Parathyroid adenoma (tissue), 2 donors: ENCODE results near the gene NTN3.
"Not testable (repeated sequence)": the region's sequence is repeated elsewhere in the genome, so short reads cannot be mapped to it uniquely, and the experiment has no call there.

ENCODE experiments used
- H2AFZ ChIP-seq: fragments of 300-600 bp; sonication (generic); one replicate; pipeline ENCODE4 v1.7.0; 2017; ENCODE audit warnings: antibody characterized with exemption, mild to moderate bottlenecking
- H3K27ac ChIP-seq: fragments of 300-600 bp; sonication (generic); one replicate; pipeline ENCODE4 v1.7.0; 2017
- H3K27me3 ChIP-seq: fragments of 300-600 bp; sonication (generic); one replicate; pipeline ENCODE4 v1.7.0; 2017; ENCODE audit warnings: low read length; ENCODE audit not compliant: control insufficient read depth, insufficient read depth
- H3K36me3 ChIP-seq: fragments of 300-600 bp; sonication (generic); one replicate; pipeline ENCODE4 v1.7.0; 2017; ENCODE audit warnings: low read length; ENCODE audit not compliant: control insufficient read depth, insufficient read depth
- H3K4me1 ChIP-seq: fragments of 300-600 bp; sonication (generic); one replicate; pipeline ENCODE4 v1.7.0; 2017; ENCODE audit warnings: control low read depth
- H3K4me2 ChIP-seq: fragments of 300-600 bp; sonication (generic); one replicate; pipeline ENCODE4 v1.7.0; 2017; ENCODE audit warnings: low read length
- H3K4me3 ChIP-seq: fragments of 300-600 bp; sonication (generic); one replicate; pipeline ENCODE4 v1.7.0; 2017; ENCODE audit warnings: low read depth, low read length
- H3K79me2 ChIP-seq: fragments of 300-600 bp; sonication (generic); one replicate; pipeline ENCODE4 v1.7.0; 2017; ENCODE audit warnings: control low read depth
- H3K9ac ChIP-seq: fragments of 300-600 bp; sonication (generic); one replicate; pipeline ENCODE4 v1.7.0; 2017; ENCODE audit warnings: mild to moderate bottlenecking
- H3K9me3 ChIP-seq: fragments of 300-600 bp; sonication (generic); one replicate; pipeline ENCODE4 v1.7.0; 2017; ENCODE audit warnings: low read length; ENCODE audit not compliant: control insufficient read depth
- TF ChIP-seq, protein P1 (sequence below): fragments of 300-600 bp; sonication (generic); IDR thresholded peaks from one replicate; pipeline ENCODE4 v1.7.0; 2017; ENCODE audit warnings: antibody characterized with exemption, mild to moderate bottlenecking
- donor health status: primary hyperparathyroidism.

Gene NTN3

DNA sequence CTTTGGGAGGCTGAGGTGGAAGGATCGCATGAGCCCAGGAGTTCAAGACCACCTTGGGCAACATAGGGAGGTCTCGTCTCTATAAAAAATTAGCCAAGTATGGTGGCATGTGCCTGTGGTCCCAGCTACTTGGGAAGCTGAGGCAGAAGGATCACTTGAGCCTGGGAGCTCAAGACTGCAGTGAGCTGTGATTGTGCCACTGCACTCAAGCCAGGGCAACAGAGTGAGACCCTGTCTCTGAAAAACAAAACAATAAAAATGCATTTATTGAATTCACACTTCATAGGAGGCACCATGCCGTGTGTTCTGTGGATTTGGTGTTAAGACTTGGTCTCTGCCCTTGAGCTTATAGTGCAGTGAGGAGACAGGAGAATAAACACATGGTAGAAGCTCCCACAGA is 6.2 kb downstream of the NTN3 start:
- Histone ChIP-seq H2AFZ (no peak overlapping the region), H3K4me3 (no peak overlapping the region), H3K9ac (no peak overlapping the region), H3K4me2 (no peak overlapping the region), H3K9me3 (no peaks in the 10 kb centered on the region), H3K27me3 (no peaks in the 10 kb centered on the region), H3K4me1 (peaks cover 5% of the 10 kb centered on the region), H3K36me3 (no peaks in the 10 kb centered on the region), H3K27ac (no peak overlapping the region), H3K79me2 (peaks cover 2% of the 10 kb centered on the region)
- TF ChIP-seq, protein P1, sequence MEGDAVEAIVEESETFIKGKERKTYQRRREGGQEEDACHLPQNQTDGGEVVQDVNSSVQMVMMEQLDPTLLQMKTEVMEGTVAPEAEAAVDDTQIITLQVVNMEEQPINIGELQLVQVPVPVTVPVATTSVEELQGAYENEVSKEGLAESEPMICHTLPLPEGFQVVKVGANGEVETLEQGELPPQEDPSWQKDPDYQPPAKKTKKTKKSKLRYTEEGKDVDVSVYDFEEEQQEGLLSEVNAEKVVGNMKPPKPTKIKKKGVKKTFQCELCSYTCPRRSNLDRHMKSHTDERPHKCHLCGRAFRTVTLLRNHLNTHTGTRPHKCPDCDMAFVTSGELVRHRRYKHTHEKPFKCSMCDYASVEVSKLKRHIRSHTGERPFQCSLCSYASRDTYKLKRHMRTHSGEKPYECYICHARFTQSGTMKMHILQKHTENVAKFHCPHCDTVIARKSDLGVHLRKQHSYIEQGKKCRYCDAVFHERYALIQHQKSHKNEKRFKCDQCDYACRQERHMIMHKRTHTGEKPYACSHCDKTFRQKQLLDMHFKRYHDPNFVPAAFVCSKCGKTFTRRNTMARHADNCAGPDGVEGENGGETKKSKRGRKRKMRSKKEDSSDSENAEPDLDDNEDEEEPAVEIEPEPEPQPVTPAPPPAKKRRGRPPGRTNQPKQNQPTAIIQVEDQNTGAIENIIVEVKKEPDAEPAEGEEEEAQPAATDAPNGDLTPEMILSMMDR, result no peak

DNA sequence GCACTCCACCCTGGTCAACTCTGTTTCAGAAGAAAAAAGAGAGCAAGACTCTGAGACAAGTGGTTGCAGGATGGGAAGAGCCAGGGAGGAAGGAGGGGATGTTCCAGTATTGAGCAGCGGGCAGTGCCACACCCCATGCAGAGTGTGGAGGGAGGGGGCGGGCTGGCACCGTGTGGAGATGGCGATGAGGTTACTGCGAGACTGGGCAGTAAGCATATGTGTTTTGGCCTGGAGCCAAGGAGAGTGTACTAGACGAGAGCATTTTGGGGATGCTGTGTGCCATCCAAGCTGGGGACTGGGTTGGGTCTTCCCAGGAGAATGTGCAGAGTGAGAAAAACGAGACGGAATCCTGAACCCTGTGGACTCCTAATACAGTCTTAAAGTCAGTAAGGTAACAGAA is 7.2 kb downstream of the NTN3 start:
- H3K4me1 ChIP-seq, result peaks cover 5% of the 10 kb centered on the region
- TF ChIP-seq, protein P1, result no peak
- peaks cover 2% of the 10 kb centered on the region for H3K79me2 ChIP-seq
- H3K36me3 ChIP-seq, result no peaks in the 10 kb centered on the region
- no peak overlapping the region for H3K9ac ChIP-seq
- no peaks in the 10 kb centered on the region for H3K9me3 ChIP-seq
- no peaks in the 10 kb centered on the region for H3K27me3 ChIP-seq
- H3K4me3 ChIP-seq, result no peak overlapping the region
- no peak overlapping the region for H2AFZ ChIP-seq
- no peak overlapping the region for H3K4me2 ChIP-seq
- no peak overlapping the region for H3K27ac ChIP-seq

DNA sequence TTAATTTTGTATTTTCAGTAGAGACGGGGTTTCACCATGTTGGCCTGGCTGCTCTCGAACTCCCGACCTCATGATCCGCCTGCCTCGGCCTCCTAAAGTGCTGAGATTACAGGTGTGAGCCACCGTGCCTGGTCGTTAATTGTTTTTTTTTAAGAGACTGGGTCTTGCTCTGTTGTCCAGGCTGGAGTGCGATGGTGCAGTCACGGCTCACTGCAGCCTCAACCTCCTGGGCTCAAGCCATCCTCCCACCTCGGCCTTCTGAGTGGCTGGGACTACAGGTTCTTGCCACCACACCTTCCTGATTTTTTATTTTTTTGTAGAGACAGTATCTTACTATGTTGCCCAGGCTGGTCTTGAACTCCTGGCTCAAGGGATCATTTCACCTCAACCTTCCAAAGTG is 8.9 kb downstream of the NTN3 start:
- not testable (repeated sequence) for H3K36me3 ChIP-seq, H3K27me3 ChIP-seq, H3K79me2 ChIP-seq, H3K9me3 ChIP-seq, H2AFZ ChIP-seq, H3K4me2 ChIP-seq, H3K27ac ChIP-seq, H3K4me3 ChIP-seq, H3K9ac ChIP-seq, H3K4me1 ChIP-seq

DNA sequence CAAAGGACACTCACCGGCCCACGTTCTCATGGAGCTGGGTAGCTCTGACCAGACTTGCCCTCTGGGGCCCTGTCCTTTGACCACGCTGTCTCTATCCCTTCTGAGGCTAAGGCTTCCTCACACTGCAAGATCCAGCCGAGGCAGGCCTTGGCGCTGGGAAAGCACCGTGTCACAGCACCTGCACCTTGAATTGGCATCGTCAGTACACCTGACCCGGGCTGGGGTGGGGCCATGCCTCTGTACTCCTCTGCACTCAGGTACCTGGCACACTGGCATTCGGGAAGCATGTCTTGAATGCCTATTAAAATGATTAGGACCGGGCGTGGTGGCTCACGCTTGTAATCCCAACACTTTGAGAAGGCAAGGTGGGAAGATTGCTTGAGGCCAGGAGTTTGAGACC is 9.9 kb downstream of the NTN3 start:
- Histone ChIP-seq H3K4me2 (no peak overlapping the region), H2AFZ (no peak overlapping the region), H3K9ac (no peak overlapping the region), H3K27ac (no peak overlapping the region), H3K36me3 (no peaks in the 10 kb centered on the region), H3K9me3 (no peaks in the 10 kb centered on the region), H3K79me2 (peaks cover 2% of the 10 kb centered on the region), H3K4me3 (no peak overlapping the region), H3K27me3 (no peaks in the 10 kb centered on the region), H3K4me1 (peaks cover 3% of the 10 kb centered on the region)
- TF ChIP-seq, protein P1, result no peak

DNA sequence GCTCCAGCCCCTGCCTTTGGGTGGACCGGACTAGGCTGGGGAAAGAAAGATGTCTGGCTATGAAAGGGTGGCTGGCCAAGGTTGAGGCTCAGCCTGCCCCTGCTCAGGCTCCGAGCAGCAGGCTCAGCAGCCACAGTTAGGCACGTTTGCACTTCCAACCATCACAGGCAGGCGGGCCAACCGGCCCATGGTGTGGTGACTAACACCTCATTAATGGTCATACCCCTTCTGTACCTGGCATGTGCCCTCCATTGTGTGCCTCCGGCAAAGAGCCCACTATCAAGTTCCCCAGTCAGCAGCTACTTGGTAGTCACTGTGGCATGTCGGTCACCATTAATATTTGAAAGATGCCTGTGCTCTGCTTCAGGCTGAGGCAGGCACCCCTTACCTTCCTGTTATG is 10.6 kb downstream of the NTN3 start:
- Histone ChIP-seq H3K9me3 (no peaks in the 10 kb centered on the region), H3K27me3 (no peaks in the 10 kb centered on the region), H3K4me3 (no peak overlapping the region), H3K79me2 (peaks cover 2% of the 10 kb centered on the region), H3K9ac (no peak overlapping the region), H2AFZ (no peak overlapping the region), H3K27ac (no peak overlapping the region), H3K4me2 (no peak overlapping the region), H3K4me1 (no peaks in the 10 kb centered on the region), H3K36me3 (no peaks in the 10 kb centered on the region)
- TF ChIP-seq, protein P1, result no peak
